K562 treated with DMSO at 1 percent for 48 hours (cell line): ENCODE data around the gene PNPLA6. TPM values are rescaled to one million over a fixed set of nuclear protein-coding genes. Genes with fewer than 3 reads are reported as not detected.

Experiments
- total RNA-seq: library from RNA; unstranded; fragments of 300-600 nt; gene quantifications from 2 replicates; pipeline ENCODE4 v1.2.3, GENCODE V29; 2022; ENCODE audit warnings: low replicate concordance; ENCODE audit errors: extremely low read depth

Gene PNPLA6
- not detected in 2 replicates for total RNA-seq

DNA sequence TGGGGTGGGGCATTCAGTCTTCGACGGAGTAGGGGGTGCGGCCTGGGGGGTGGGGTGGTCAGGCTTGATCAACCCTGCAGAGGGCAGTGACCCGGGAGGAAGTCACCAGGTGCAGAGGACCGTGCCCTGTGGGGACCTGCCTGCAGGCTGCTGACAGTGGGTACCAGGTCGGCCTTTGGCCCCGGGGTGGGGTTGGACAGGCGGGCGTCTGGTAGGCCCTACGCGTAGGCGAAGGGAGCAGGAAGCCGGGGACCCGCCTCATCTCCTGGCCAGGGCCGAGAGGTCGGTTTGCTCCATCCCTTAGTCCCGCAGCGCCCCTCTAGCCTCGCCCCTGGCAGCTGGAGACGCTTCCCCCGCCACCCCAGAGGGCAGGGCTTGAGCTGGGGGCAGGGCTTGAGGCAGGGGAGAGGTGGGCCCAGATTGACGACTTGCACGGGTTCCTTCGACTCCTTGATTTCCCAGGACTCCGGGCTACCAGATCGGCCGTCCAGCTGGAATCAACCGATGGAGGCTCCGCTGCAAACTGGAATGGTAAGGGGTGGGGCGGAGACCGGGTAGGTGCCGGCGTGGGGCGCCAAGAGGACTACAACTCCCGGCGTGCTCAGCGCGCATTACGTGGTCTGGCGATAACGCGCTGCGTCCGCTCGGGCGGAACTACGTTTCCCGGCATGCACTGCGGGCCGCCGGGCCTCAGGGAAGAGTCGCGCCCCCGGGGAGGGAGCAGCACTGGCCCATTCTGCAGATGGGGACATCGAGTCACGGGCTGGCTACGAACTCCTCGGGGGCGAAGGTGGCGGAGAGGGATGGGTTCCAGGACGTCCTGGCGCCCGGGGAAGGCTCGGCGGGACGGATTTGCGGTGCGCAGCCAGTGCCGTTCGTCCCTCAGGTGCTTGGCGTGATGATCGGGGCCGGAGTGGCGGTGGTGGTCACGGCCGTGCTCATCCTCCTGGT lies at the start of gene PNPLA6:
PNPLA6 (plus strand) TSS at position 671 of the 951 bp plus-strand sequence; CDS start at position 743, 72 bp downstream.

DNA sequence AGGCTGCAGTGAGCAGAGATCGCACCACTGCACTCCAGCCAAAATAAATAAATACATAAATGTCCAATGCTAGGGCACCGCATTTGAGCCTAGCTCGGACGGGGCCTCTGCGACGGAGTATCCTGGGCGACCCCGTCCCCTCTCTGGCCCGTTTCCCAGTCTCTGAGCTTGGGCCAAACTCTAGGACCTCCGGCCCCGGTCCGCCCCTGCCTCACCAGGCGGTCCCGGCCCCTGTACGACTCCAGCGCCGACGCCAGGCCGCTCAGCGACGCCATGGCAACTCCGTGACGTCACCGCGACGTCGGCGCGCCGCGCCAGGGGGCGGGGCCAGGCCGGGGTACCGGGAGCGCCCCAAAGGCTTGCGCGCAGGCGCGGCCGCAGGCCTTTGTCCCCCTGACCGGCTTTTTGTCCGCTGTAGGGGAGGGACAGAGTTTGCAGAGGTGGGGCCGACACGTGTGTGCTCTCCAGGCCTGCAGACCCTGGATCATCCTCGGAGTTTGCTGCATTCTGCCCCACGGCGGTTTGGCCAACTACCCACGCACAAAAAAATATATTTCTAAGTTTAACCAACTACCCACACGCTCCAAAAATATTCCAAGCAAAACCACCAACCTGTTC lies 46.7 kb upstream of the PNPLA6 start, which contains the start of gene PEX11G:
PEX11G (minus strand) TSS at position 300 of the 618 bp plus-strand sequence; CDS start at position 275, 25 bp downstream.

DNA sequence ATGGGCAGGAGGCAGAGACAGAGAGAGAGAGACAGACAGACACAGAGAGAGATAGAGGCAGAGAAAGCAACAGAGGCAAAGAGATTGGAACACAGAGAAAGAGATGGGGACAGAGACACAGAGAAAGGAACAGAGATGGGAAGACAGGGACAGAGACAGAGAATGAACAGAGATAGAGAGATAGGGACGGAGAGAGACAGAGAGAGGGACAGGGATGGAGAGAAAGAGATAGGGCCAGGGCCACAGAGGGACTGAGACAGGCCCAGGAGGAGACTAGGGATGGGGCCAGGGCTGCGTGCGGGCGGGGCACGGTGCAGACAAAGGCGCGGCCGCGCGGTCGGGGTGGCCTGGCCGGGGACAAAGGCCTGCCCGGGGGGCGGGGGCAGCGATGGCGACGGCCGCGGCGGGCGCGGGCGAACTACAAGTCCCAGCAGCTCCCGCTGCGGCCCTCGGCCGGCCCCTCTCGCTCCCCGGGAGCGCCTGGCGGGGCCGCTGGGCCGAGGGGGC lies 19.8 kb upstream of the PNPLA6 start, which contains the start of gene ZNF358:
ZNF358 (plus strand) TSS at position 459 of the 507 bp plus-strand sequence. CDS start 3,140 bp downstream, outside the sequence.

DNA sequence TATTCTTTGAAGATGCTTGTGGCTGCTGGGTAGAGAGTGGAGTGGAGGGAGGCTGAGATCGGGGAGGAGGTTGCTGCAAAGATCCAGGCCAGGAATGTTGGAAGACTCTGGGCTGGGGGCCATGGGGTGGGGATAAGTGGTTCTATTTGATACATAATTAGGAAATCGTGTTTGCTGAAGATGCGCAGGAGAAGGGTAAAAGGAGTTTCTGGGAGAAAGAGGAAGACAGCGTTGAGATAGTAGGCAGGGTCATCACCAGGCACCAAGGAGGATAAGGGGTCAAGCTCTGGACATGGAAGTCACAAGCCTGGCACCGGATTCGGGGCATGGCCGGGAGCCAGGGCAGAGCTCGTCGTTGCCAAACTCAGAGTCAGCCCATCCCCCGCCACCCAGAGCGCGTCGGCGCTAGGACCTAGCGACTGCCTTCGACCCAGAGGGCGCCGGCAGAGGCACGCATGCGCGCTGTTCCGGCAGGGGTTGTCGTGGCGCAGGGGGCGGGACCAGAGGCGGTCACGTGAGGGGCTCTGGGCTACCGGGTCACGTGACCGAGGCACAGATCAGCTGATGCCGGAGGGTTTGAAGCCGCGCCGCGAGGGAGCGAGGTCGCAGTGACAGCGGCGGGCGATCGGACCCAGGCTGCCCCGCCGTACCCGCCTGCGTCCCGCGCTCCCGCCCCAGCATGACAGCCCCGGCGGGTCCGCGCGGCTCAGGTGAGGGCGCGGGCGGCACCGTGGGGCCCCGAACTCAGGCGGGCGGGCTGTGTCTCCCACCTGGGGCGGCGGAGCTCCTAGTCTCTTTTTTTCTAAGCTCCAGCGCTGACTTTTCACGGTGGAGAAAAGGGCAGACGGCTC lies 13.2 kb upstream of the PNPLA6 start, which contains the start of gene MCOLN1:
MCOLN1 (plus strand) TSS at position 553 of the 851 bp plus-strand sequence; CDS start at position 680, 127 bp downstream.

DNA sequence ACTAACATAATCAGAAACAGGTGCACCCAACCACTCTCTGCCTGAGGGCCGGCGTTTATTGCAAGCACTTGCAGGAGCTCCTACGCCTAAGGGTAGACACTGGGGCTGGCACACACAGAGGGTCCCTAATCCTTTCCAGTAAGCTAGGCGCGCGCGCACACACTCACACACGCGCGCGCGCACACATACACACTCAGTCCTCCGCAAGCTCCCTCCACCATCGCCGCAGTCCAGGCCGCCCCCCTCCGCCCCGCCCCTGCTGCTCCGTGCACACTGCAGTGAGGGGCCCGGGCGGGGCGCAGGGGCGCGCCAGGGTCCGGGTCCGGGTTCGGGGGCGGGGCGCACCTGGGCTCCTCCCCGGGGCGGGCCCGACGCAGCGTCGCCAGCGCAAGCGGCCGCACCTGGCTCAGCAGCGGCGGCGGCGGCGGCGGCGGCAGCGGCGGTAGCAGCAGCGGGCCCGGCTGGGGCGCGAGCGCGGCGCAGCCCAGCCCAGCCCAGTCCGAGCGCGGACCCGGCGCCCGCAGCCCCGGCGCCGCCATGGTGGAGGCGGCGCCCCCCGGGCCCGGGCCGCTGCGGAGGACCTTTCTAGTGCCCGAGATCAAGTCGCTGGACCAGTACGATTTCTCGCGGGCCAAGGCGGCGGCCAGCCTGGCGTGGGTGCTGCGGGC lies 60.1 kb downstream of the PNPLA6 start, which contains the start of gene CAMSAP3:
CAMSAP3 (plus strand) TSS at position 398 of the 668 bp plus-strand sequence; CDS start at position 538, 140 bp downstream.

Other genes with a start within 250 kb of the PNPLA6 start
- not detected in 2 replicates for gene INSR, start 241.3 kb upstream of the PNPLA6 start, total RNA-seq
- gene ARHGEF18, start 186.8 kb upstream of the PNPLA6 start, total RNA-seq: not detected in 2 replicates
- not detected in 2 replicates for gene PEX11G, start 46.7 kb upstream of the PNPLA6 start, total RNA-seq
- gene ZNF358, start 19.6 kb upstream of the PNPLA6 start, total RNA-seq: not detected in 2 replicates
- not detected in 2 replicates for gene MCOLN1, start 13.1 kb upstream of the PNPLA6 start, total RNA-seq
- not detected in 2 replicates for gene CAMSAP3, start 60.1 kb downstream of the PNPLA6 start, total RNA-seq
- not detected in 2 replicates for gene XAB2, start 93.8 kb downstream of the PNPLA6 start, total RNA-seq
- not detected in 2 replicates for gene PET100, start 94.1 kb downstream of the PNPLA6 start, total RNA-seq
- gene PCP2, start 98.0 kb downstream of the PNPLA6 start, total RNA-seq: not detected in 2 replicates
- not detected in 2 replicates for gene STXBP2, start 101.4 kb downstream of the PNPLA6 start, total RNA-seq
- not detected in 2 replicates for gene RETN, start 133.3 kb downstream of the PNPLA6 start, total RNA-seq
- not detected in 2 replicates for gene MCEMP1, start 141.4 kb downstream of the PNPLA6 start, total RNA-seq
- not detected in 2 replicates for gene TRAPPC5, start 145.1 kb downstream of the PNPLA6 start, total RNA-seq
- not detected in 2 replicates for gene FCER2, start 166.4 kb downstream of the PNPLA6 start, total RNA-seq
- not detected in 2 replicates for gene CLEC4G, start 196.4 kb downstream of the PNPLA6 start, total RNA-seq
- not detected in 2 replicates for gene CD209, start 211.8 kb downstream of the PNPLA6 start, total RNA-seq
- not detected in 2 replicates for gene CLEC4M, start 227.5 kb downstream of the PNPLA6 start, total RNA-seq